HepG2 (cell line): Measurements from ENCODE around the gene GNG3. TPM values are rescaled to one million over a fixed set of nuclear protein-coding genes. Genes with fewer than 3 reads are reported as not detected.

Experiments used
- ATAD3A ChIP-seq: sonication (generic); formaldehyde crosslinking; IDR thresholded peaks from 2 replicates; pipeline ENCODE4 v1.4.0; 2020; ENCODE audit warnings: missing genetic modification reagents
- EHMT2 ChIP-seq: fragments of 200-600 bp; sonication (generic); IDR thresholded peaks from 2 replicates; pipeline ENCODE4 v1.7.0; 2017; ENCODE audit warnings: antibody characterized with exemption, low read depth, low read length, borderline replicate concordance
- FOXJ3 ChIP-seq: sonication (generic); formaldehyde crosslinking; IDR thresholded peaks from 2 replicates; pipeline ENCODE4 v1.4.0; 2020; ENCODE audit warnings: missing genetic modification reagents, mild to moderate bottlenecking, borderline replicate concordance
- FOXK1 ChIP-seq: sonication (generic); formaldehyde crosslinking; IDR thresholded peaks from 2 replicates; pipeline ENCODE4 v1.4.0; 2020; ENCODE audit warnings: low read depth, missing genetic modification reagents, borderline replicate concordance
- GABPA ChIP-seq, 2 experiments: IDR thresholded peaks; 2 replicates each; pipeline ENCODE4 v1.6.1; 2011 to 2016; ENCODE audit warnings: low read depth in 2 of 2, low read length in 1 of 2, missing biosample characterization in 1 of 2, missing genetic modification characterization in 1 of 2
- GTF3A ChIP-seq: sonication (generic); formaldehyde crosslinking; conservative IDR thresholded peaks from 2 replicates; pipeline ENCODE4 v1.4.0; 2020; ENCODE audit warnings: mild to moderate bottlenecking, missing genetic modification reagents
- HDAC2 ChIP-seq: sonication (generic); formaldehyde crosslinking; IDR thresholded peaks from 2 replicates; pipeline ENCODE4 v1.4.0; 2020; ENCODE audit warnings: missing genetic modification reagents
- HHEX ChIP-seq: IDR thresholded peaks from 2 replicates; pipeline ENCODE4 v1.6.1; 2016; ENCODE audit warnings: control low read depth
- HMGA1 ChIP-seq: sonication (generic); formaldehyde crosslinking; conservative IDR thresholded peaks from 2 replicates; pipeline ENCODE4 v1.4.0; 2020; ENCODE audit warnings: missing genetic modification reagents
- HOXA7 ChIP-seq: sonication (generic); formaldehyde crosslinking; IDR thresholded peaks from 2 replicates; pipeline ENCODE4 v1.8.1; 2022; ENCODE audit warnings: mild to moderate bottlenecking, missing genetic modification reagents, moderate library complexity
- MAFG ChIP-seq: sonication (generic); formaldehyde crosslinking; IDR thresholded peaks from 2 replicates; pipeline ENCODE4 v1.5.1; 2020; ENCODE audit warnings: mild to moderate bottlenecking, missing genetic modification reagents
- PHF8 ChIP-seq: sonication (generic); formaldehyde crosslinking; IDR thresholded peaks from 2 replicates; pipeline ENCODE4 v1.5.0; 2020; ENCODE audit warnings: missing genetic modification reagents
- PITX1 ChIP-seq: sonication (generic); formaldehyde crosslinking; IDR thresholded peaks from 2 replicates; pipeline ENCODE4 v1.5.1; 2020; ENCODE audit warnings: mild to moderate bottlenecking, missing genetic modification reagents
- RELA ChIP-seq: sonication (generic); formaldehyde crosslinking; IDR thresholded peaks from 2 replicates; pipeline ENCODE4 v1.4.0; 2020; ENCODE audit warnings: missing genetic modification reagents
- RFX5 ChIP-seq: IDR thresholded peaks from 2 replicates; pipeline ENCODE4 v1.6.1; 2011; ENCODE audit warnings: low read depth, low read length, improper control_type of control experiment
- SNAPC2 ChIP-seq: sonication (generic); formaldehyde crosslinking; IDR thresholded peaks from 2 replicates; pipeline ENCODE4 v1.8.1; 2022; ENCODE audit warnings: mild to moderate bottlenecking, missing genetic modification reagents
- TAF15 ChIP-seq: fragments of 200-400 bp; formaldehyde crosslinking; IDR thresholded peaks from one replicate; pipeline ENCODE4 v1.6.1; 2018; ENCODE audit warnings: mild to moderate bottlenecking, low read depth, low read length; ENCODE audit not compliant: poor library complexity, severe bottlenecking
- TP53 ChIP-seq: sonication (generic); formaldehyde crosslinking; conservative IDR thresholded peaks from 2 replicates; pipeline ENCODE4 v1.4.0; 2020; ENCODE audit warnings: missing genetic modification reagents
- ZFP90 ChIP-seq: sonication (generic); formaldehyde crosslinking; IDR thresholded peaks from 2 replicates; pipeline ENCODE4 v1.8.0; 2022; ENCODE audit warnings: missing genetic modification reagents, mild to moderate bottlenecking, inconsistent platforms, borderline replicate concordance
- ZNF260 ChIP-seq: sonication (generic); formaldehyde crosslinking; IDR thresholded peaks from 2 replicates; pipeline ENCODE4 v1.4.0; 2020; ENCODE audit warnings: missing genetic modification reagents, low read depth, mild to moderate bottlenecking, borderline replicate concordance
- ZNF317 ChIP-seq: sonication (generic); formaldehyde crosslinking; IDR thresholded peaks from 2 replicates; pipeline ENCODE4 v1.5.0; 2020; ENCODE audit warnings: mild to moderate bottlenecking, missing genetic modification reagents
- ZNF326 ChIP-seq: sonication (generic); formaldehyde crosslinking; IDR thresholded peaks from 2 replicates; pipeline ENCODE4 v1.4.0; 2020; ENCODE audit warnings: missing genetic modification reagents, borderline replicate concordance
- ZNF512B ChIP-seq: sonication (generic); formaldehyde crosslinking; IDR thresholded peaks from 2 replicates; pipeline ENCODE4 v1.5.1; 2020; ENCODE audit warnings: missing genetic modification reagents, mild to moderate bottlenecking, borderline replicate concordance
- ZNF607 ChIP-seq: sonication (generic); formaldehyde crosslinking; IDR thresholded peaks from 2 replicates; pipeline ENCODE4 v1.5.1; 2020; ENCODE audit warnings: missing genetic modification reagents, mild to moderate bottlenecking, borderline replicate concordance
- ZNF713 ChIP-seq: sonication (generic); formaldehyde crosslinking; IDR thresholded peaks from 2 replicates; pipeline ENCODE4 v1.4.0; 2020; ENCODE audit warnings: mild to moderate bottlenecking, missing genetic modification reagents
- ZSCAN20 ChIP-seq: sonication (generic); formaldehyde crosslinking; IDR thresholded peaks from 2 replicates; pipeline ENCODE4 v1.4.0; 2020; ENCODE audit warnings: missing genetic modification reagents, mild to moderate bottlenecking, borderline replicate concordance
- polyA plus RNA-seq, 8 experiments: library from polyadenylated mRNA; depleted of rRNA in 3 of 8; stranded (reverse) in 7 of 8; unstranded in 1 of 8; fragments of >200 nt; fragmentation: Illumina TruSeq in 4 of 8; extraction: Trizol in 4 of 8; gene quantifications; 2 replicates each; pipeline versions ENCODE4 v1.2.1 to v1.2.3, GENCODE V29; 2011 to 2016; ENCODE audit warnings: low read depth in 4 of 8, missing spikeins in 1 of 8, mixed read lengths in 1 of 8; ENCODE audit not compliant: insufficient read depth in 1 of 8
- total RNA-seq, 5 experiments: library from RNA; depleted of rRNA; stranded (reverse); fragments of >200 nt; fragmentation: Illumina TruSeq; extraction: Trizol; gene quantifications; 2 replicates each; pipeline ENCODE4 v1.2.3, GENCODE V29; 2016; ENCODE audit warnings: low read depth in 1 of 5
- TF ChIP-seq, protein P1 (sequence below): sonication (generic); formaldehyde crosslinking; IDR thresholded peaks from 2 replicates; pipeline ENCODE4 v1.4.0; 2020; ENCODE audit warnings: missing genetic modification reagents

The GNG3 gene
- total and polyA plus RNA-seq, 2 of the 13 experiments (the other 11 are each of a cell fraction or from before 2014, with no cell fraction given) = not detected

- no peak for TF ChIP-seq ZNF326 (CRISPR knock-in tag)
- peak; percentile 59 for TF ChIP-seq GABPA (IDR thresholded peaks at IDR 0.05; ENCODE audit: low read depth, low read length)
- TF ChIP-seq GABPA (CRISPR knock-in tag; IDR thresholded peaks at IDR 0.05; ENCODE audit: low read depth) = peak; percentile 88
- no peak for TF ChIP-seq ZNF713 (CRISPR knock-in tag)
- TF ChIP-seq HMGA1 = no peak
- TF ChIP-seq MAFG = no peak
- no peak for TF ChIP-seq RFX5
- no peak; the same call in 1 of the 2 replicates for TF ChIP-seq PITX1 (CRISPR knock-in tag)
- no peak for TF ChIP-seq FOXJ3 (CRISPR knock-in tag)
- TF ChIP-seq SNAPC2 (CRISPR knock-in tag) = no peak
- no peak for TF ChIP-seq ZSCAN20
- TF ChIP-seq TP53 = 0 out of 2 replicates have a peak, but pooled peaks have one; percentile 57
- no peak for TF ChIP-seq HOXA7 (CRISPR knock-in tag)
- TF ChIP-seq, protein P1, sequence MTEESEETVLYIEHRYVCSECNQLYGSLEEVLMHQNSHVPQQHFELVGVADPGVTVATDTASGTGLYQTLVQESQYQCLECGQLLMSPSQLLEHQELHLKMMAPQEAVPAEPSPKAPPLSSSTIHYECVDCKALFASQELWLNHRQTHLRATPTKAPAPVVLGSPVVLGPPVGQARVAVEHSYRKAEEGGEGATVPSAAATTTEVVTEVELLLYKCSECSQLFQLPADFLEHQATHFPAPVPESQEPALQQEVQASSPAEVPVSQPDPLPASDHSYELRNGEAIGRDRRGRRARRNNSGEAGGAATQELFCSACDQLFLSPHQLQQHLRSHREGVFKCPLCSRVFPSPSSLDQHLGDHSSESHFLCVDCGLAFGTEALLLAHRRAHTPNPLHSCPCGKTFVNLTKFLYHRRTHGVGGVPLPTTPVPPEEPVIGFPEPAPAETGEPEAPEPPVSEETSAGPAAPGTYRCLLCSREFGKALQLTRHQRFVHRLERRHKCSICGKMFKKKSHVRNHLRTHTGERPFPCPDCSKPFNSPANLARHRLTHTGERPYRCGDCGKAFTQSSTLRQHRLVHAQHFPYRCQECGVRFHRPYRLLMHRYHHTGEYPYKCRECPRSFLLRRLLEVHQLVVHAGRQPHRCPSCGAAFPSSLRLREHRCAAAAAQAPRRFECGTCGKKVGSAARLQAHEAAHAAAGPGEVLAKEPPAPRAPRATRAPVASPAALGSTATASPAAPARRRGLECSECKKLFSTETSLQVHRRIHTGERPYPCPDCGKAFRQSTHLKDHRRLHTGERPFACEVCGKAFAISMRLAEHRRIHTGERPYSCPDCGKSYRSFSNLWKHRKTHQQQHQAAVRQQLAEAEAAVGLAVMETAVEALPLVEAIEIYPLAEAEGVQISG (CRISPR knock-in tag) = peak; percentile 90
- no peak; the same call in 1 of the 2 replicates for TF ChIP-seq HDAC2 (CRISPR knock-in tag)
- 0 out of 2 replicates have a peak, but pooled peaks have one; percentile 58 for TF ChIP-seq ZNF260
- 0 out of 2 replicates have a peak, but pooled peaks have one; percentile 87 for TF ChIP-seq GTF3A (CRISPR knock-in tag)
- peak; percentile 68; the same call in 1 of the 2 replicates for TF ChIP-seq FOXK1 (CRISPR knock-in tag)
- TF ChIP-seq HHEX = no peak
- no peak for TF ChIP-seq EHMT2
- no peak for TF ChIP-seq ATAD3A
- peak; percentile 83; the same call in 1 of the 2 replicates for TF ChIP-seq ZNF607
- peak; percentile 99 for TF ChIP-seq TAF15
- TF ChIP-seq PHF8 (CRISPR knock-in tag) = peak; percentile 80
- TF ChIP-seq ZNF512B = no peak
- no peak for TF ChIP-seq ZFP90
- TF ChIP-seq ZNF317 (CRISPR knock-in tag) = peak; percentile 82
- TF ChIP-seq RELA = peak; percentile 55; the same call in 1 of the 2 replicates
Observed at GRCh38 chr11:62665075-62665598, 42.3 kb upstream of the GNG3 start, which contains the start of the genes C11orf98 and CSKMT (continued).
